HCT116 (cell line): ENCODE data around the gene HMGB3.

Experiments
- CEBPB ChIP-seq: IDR thresholded peaks from 2 replicates; pipeline ENCODE4 v1.6.1; 2012; ENCODE audit warnings: low read depth
- CTCF ChIP-seq, 3 experiments: fragments of 200-600 bp in 1 of 3; sonication (generic) in 1 of 3; IDR thresholded peaks in 2 of 3; conservative IDR thresholded peaks in 1 of 3; 2 replicates each; pipeline ENCODE4 v1.5.1; 2012 to 2017; ENCODE audit warnings: low read depth in 2 of 3, low read length in 2 of 3, antibody characterized with exemption in 1 of 3, borderline replicate concordance in 1 of 3, control low read depth in 1 of 3, mild to moderate bottlenecking in 1 of 3, mixed read lengths in 1 of 3, mixed run types in 1 of 3, moderate library complexity in 1 of 3; ENCODE audit not compliant: insufficient read depth in 1 of 3
- EGR1 ChIP-seq: IDR thresholded peaks from 2 replicates; pipeline ENCODE4 v1.6.1; 2012; ENCODE audit warnings: low read depth
- POLR2A ChIP-seq: IDR thresholded peaks from 2 replicates; pipeline ENCODE4 v1.7.0; 2011; ENCODE audit warnings: borderline replicate concordance; ENCODE audit not compliant: insufficient read depth, insufficient read length; ENCODE audit errors: extremely low read depth
- RAD21 ChIP-seq: IDR thresholded peaks from 2 replicates; pipeline ENCODE4 v1.6.1; 2012; ENCODE audit warnings: low read depth, mild to moderate bottlenecking
- SIN3A ChIP-seq: IDR thresholded peaks from 2 replicates; pipeline ENCODE4 v1.6.1; 2012; ENCODE audit warnings: low read depth
- SRF ChIP-seq: IDR thresholded peaks from 2 replicates; pipeline ENCODE4 v1.6.1; 2012; ENCODE audit warnings: low read depth
- TF ChIP-seq, protein P1 (sequence below): IDR thresholded peaks from 2 replicates; pipeline ENCODE4 v1.6.1; 2012
- TF ChIP-seq, protein P2 (sequence below): IDR thresholded peaks from 2 replicates; pipeline ENCODE4 v1.6.1; 2012; ENCODE audit warnings: low read depth

GRCh38 chrX:151039351-151039750 is 56.2 kb downstream of the HMGB3 start:
- TF ChIP-seq CTCF (IDR thresholded peaks at IDR 0.05 in 2 of 3, conservative IDR thresholded peaks at IDR 0.05 in 1 of 3; ENCODE audit: borderline replicate concordance in 1 of 3, insufficient read depth in 1 of 3, low read depth in 2 of 3, low read length in 2 of 3) (no peak), POLR2A (no peak), EGR1 (no peak), CEBPB (no peak), SRF (no peak), SIN3A (no peak), RAD21 (no peak)
- TF ChIP-seq, protein P1, sequence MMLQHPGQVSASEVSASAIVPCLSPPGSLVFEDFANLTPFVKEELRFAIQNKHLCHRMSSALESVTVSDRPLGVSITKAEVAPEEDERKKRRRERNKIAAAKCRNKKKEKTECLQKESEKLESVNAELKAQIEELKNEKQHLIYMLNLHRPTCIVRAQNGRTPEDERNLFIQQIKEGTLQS = no peak
- TF ChIP-seq, protein P2, sequence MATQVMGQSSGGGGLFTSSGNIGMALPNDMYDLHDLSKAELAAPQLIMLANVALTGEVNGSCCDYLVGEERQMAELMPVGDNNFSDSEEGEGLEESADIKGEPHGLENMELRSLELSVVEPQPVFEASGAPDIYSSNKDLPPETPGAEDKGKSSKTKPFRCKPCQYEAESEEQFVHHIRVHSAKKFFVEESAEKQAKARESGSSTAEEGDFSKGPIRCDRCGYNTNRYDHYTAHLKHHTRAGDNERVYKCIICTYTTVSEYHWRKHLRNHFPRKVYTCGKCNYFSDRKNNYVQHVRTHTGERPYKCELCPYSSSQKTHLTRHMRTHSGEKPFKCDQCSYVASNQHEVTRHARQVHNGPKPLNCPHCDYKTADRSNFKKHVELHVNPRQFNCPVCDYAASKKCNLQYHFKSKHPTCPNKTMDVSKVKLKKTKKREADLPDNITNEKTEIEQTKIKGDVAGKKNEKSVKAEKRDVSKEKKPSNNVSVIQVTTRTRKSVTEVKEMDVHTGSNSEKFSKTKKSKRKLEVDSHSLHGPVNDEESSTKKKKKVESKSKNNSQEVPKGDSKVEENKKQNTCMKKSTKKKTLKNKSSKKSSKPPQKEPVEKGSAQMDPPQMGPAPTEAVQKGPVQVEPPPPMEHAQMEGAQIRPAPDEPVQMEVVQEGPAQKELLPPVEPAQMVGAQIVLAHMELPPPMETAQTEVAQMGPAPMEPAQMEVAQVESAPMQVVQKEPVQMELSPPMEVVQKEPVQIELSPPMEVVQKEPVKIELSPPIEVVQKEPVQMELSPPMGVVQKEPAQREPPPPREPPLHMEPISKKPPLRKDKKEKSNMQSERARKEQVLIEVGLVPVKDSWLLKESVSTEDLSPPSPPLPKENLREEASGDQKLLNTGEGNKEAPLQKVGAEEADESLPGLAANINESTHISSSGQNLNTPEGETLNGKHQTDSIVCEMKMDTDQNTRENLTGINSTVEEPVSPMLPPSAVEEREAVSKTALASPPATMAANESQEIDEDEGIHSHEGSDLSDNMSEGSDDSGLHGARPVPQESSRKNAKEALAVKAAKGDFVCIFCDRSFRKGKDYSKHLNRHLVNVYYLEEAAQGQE = no peak
